HG03457 (cell line): ENCODE measurements around the gene TPI1.

Source experiments
- ATAC-seq: cut with Tn5 transposase; IDR thresholded peaks from one replicate; pipeline ENCODE4 v1.9.1; 2021; ENCODE audit warnings: moderate number of reproducible peaks; ENCODE audit not compliant: unreplicated experiment

TPI1 gene

GRCh38 chr12:6828781-6829535, 38.4 kb upstream of the TPI1 start:
- ATAC-seq, result no peak

- no peak for ATAC-seq
Observed at GRCh38 chr12:6829536-6830220, 37.7 kb upstream of the TPI1 start.

- ATAC-seq, result no peak
Observed at GRCh38 chr12:6830286-6830890, 36.9 kb upstream of the TPI1 start.

- ATAC-seq, result no peak
Observed at GRCh38 chr12:6830999-6831398, 36.3 kb upstream of the TPI1 start.

- ATAC-seq, result no peak
Observed at GRCh38 chr12:6831450-6831995, 35.8 kb upstream of the TPI1 start.

GRCh38 chr12:6832125-6832524, 35.2 kb upstream of the TPI1 start:
- ATAC-seq, result no peak

GRCh38 chr12:6833189-6833890, 34.0 kb upstream of the TPI1 start:
- ATAC-seq, result no peak

- ATAC-seq, result no peak
Observed at GRCh38 chr12:6834254-6834653, 33.1 kb upstream of the TPI1 start.

GRCh38 chr12:6834873-6835272, 32.5 kb upstream of the TPI1 start:
- ATAC-seq, result no peak

- no peak for ATAC-seq
Observed at GRCh38 chr12:6836851-6837250, 30.5 kb upstream of the TPI1 start.

GRCh38 chr12:6837370-6838060, 29.8 kb upstream of the TPI1 start:
- no peak for ATAC-seq

- ATAC-seq, result no peak
Observed at GRCh38 chr12:6838854-6839253, 28.5 kb upstream of the TPI1 start.

GRCh38 chr12:6839482-6840201, 27.7 kb upstream of the TPI1 start:
- ATAC-seq, result no peak

GRCh38 chr12:6840330-6840729, 27.0 kb upstream of the TPI1 start:
- no peak for ATAC-seq

GRCh38 chr12:6840761-6841515, 26.4 kb upstream of the TPI1 start, which contains the start of gene GNB3:
Gene GNB3 (plus strand): TSS chr12:6840925. CDS start chr12:6841288, 363 bp downstream.
- ATAC-seq, result no peak

- no peak for ATAC-seq
Observed at GRCh38 chr12:6842075-6842474, 25.3 kb upstream of the TPI1 start.

GRCh38 chr12:6843118-6843902, 24.0 kb upstream of the TPI1 start:
- ATAC-seq, result no peak

- no peak for ATAC-seq
Observed at GRCh38 chr12:6845395-6845794, 21.9 kb upstream of the TPI1 start.
